K562 (cell line): ENCODE measurements around the gene MCM7. TPM values are rescaled to one million over a fixed set of nuclear protein-coding genes. Genes with fewer than 3 reads are reported as not detected.
A peak's percentile ranks its signal among the peaks of the same experiment; 100 is the strongest.

Source experiments
- ATAC-seq: fragments of 200-7000 bp; cut with Tn5 transposase; 3 replicates; pipeline ENCODE4 v1.9.1; 2020; ENCODE audit warnings: moderate library complexity
- BruUV-seq: library from RNA; stranded (reverse); fragments of 400-500 nt; replicated peaks from 2 replicates; lab custom pipeline; 2021; lab: Mats Ljungman, UMichigan
- CTCF ChIA-PET: fragments of 300-600 bp; formaldehyde crosslinking; extraction: SDS; loops from one replicate; lab custom pipeline; 2021; ENCODE audit warnings: low intra/inter-chr PET ratio; lab: Yijun Ruan, JAX
- POLR2A ChIA-PET: fragments of 300-600, 350-650 bp; sonication (Branson Sonifier 250); formaldehyde crosslinking; extraction: SDS; loops from one replicate; lab custom pipeline; 2021; ENCODE audit warnings: antibody characterized with exemption, inconsistent platforms; lab: Yijun Ruan, JAX
- DNase-seq, 4 experiments: peaks; one replicate each; pipeline versions ENCODE4 v3.0.0 to v3.0.0-alpha.2; 2011 to 2018; ENCODE audit warnings: low spot score in 3 of 4, mixed read lengths in 3 of 4; ENCODE audit errors: extremely low read depth in 1 of 4
- FAIRE-seq: peaks from 2 replicates; lab custom pipeline; 2011; peaks lifted over from hg19 to GRCh38; lab: Jason Lieb, UNC
- H2AFZ ChIP-seq: 2 replicates; pipeline ENCODE4 v1.6.0; 2011; ENCODE audit warnings: low read depth, low read length, control low read depth, inconsistent platforms
- H3K27ac ChIP-seq: fragments of 200-600 bp; 3 replicates; pipeline ENCODE4 v1.8.0; 2011; ENCODE audit warnings: low read depth, mild to moderate bottlenecking, control low read depth, inconsistent platforms, low read length, moderate library complexity, mixed read lengths; ENCODE audit errors: extremely low read depth
- H3K27me3 ChIP-seq, 2 experiments: fragments of 300-600 bp in 1 of 2; 2 replicates in 1 of 2; 3 replicates in 1 of 2; pipeline versions ENCODE4 v1.6.0 to v1.8.0; 2011; ENCODE audit warnings: inconsistent platforms in 2 of 2, low read length in 2 of 2, mild to moderate bottlenecking in 1 of 2, mixed read lengths in 1 of 2, moderate library complexity in 1 of 2; ENCODE audit not compliant: control insufficient read depth in 2 of 2, insufficient read depth in 2 of 2
- H3K36me3 ChIP-seq: fragments of 300-600 bp; 3 replicates; pipeline ENCODE4 v1.8.0; 2011; ENCODE audit warnings: mild to moderate bottlenecking, low read length, inconsistent platforms; ENCODE audit not compliant: control insufficient read depth, insufficient read depth
- H3K4me1 ChIP-seq, 2 experiments: fragments of 200-600 bp in 1 of 2; replicated peaks in 1 of 2; 2 replicates in 1 of 2; 3 replicates in 1 of 2; pipeline versions ENCODE4 v1.5.1 to v1.8.0; 2011; ENCODE audit warnings: inconsistent platforms in 2 of 2, low read length in 2 of 2, mild to moderate bottlenecking in 1 of 2, mixed read lengths in 1 of 2, moderate library complexity in 1 of 2; ENCODE audit not compliant: control insufficient read depth in 2 of 2, insufficient read depth in 2 of 2
- H3K4me2 ChIP-seq: 2 replicates; pipeline ENCODE4 v1.6.1; 2011; ENCODE audit warnings: low read length, control low read depth, inconsistent platforms, mixed read lengths; ENCODE audit not compliant: insufficient read depth
- H3K4me3 ChIP-seq: fragments of 200-600 bp; sonication (generic), shearing (Covaris generic); 2 replicates; pipeline ENCODE4 v1.5.1; 2016; ENCODE audit warnings: control low read depth, inconsistent platforms
- H3K79me2 ChIP-seq: fragments of 200-600 bp; 3 replicates; pipeline ENCODE4 v1.8.0; 2011; ENCODE audit warnings: low read length, inconsistent platforms; ENCODE audit not compliant: control insufficient read depth, insufficient read depth
- H3K9ac ChIP-seq, 2 experiments: 2 replicates each; pipeline versions ENCODE4 v1.6.0 to v1.6.1; 2011; ENCODE audit warnings: low read depth in 2 of 2, low read length in 2 of 2, control low read depth in 1 of 2, inconsistent platforms in 1 of 2, mild to moderate bottlenecking in 1 of 2, mixed read lengths in 1 of 2; ENCODE audit not compliant: insufficient read depth in 1 of 2
- H3K9me1 ChIP-seq: one replicate; pipeline ENCODE4 v1.6.0; 2011; ENCODE audit warnings: inconsistent platforms, mild to moderate bottlenecking, low read length, moderate library complexity; ENCODE audit not compliant: control insufficient read depth, insufficient read depth
- H3K9me3 ChIP-seq: replicated peaks from 2 replicates; pipeline ENCODE4 v1.5.1; 2011; ENCODE audit warnings: low read depth, low read length, inconsistent platforms; ENCODE audit not compliant: control insufficient read depth, insufficient read depth
- H4K20me1 ChIP-seq: replicated peaks from 2 replicates; pipeline ENCODE4 v1.6.1; 2011; ENCODE audit warnings: low read length, inconsistent platforms, mixed read lengths; ENCODE audit not compliant: control insufficient read depth, insufficient read depth
- CSDE1 ChIP-seq, 2 experiments: fragments of 450-650 bp; IDR thresholded peaks; 2 replicates each; pipeline ENCODE4 v1.6.1; 2016; ENCODE audit warnings: mild to moderate bottlenecking in 1 of 2
- E2F3 ChIP-seq: fragments of 250-450 bp; sonication (Bioruptor Pico); IDR thresholded peaks from 2 replicates; pipeline ENCODE4 v1.4.0; 2020; ENCODE audit warnings: mild to moderate bottlenecking
- MYC ChIP-seq, 2 experiments: fragments of 250-450 bp in 1 of 2; sonication (Bioruptor Pico) in 1 of 2; IDR thresholded peaks; 2 replicates each; pipeline versions ENCODE4 v1.5.1 to v1.6.1; 2012 to 2021; ENCODE audit warnings: low read depth in 2 of 2, borderline replicate concordance in 1 of 2, improper control_type of control experiment in 1 of 2, low read length in 1 of 2, mild to moderate bottlenecking in 1 of 2, moderate library complexity in 1 of 2
- POLR2A ChIP-seq: fragments of 450-650 bp; conservative IDR thresholded peaks from 2 replicates; pipeline ENCODE4 v1.6.1; 2016
- THRAP3 ChIP-seq: fragments of 450-650 bp; IDR thresholded peaks from 2 replicates; pipeline ENCODE4 v1.6.1; 2016; ENCODE audit warnings: mild to moderate bottlenecking, inconsistent platforms, borderline replicate concordance
- WGBS: fragments of 100-300 bp; shearing (Covaris generic); methylation state at CpG from one replicate; pipeline ENCODE4 v1.1.6; 2016; ENCODE audit warnings: low coverage, mixed read lengths; ENCODE audit not compliant: insufficient coverage; ENCODE audit errors: missing lambda C conversion rate; 5-methylcytosine and 5-hydroxymethylcytosine counted together
- in situ Hi-C: fragments of 300-500 bp; cut with MboI; formaldehyde crosslinking; loops from 4 replicates; pipeline ENCODE4 v1.15.0; 2018; ENCODE audit warnings: inconsistent platforms, mixed read lengths
- intact Hi-C: fragments of 100-400 bp; cut with micrococcal nuclease; formaldehyde crosslinking; loops from 2 replicates; pipeline ENCODE4 v1.14.2; 2022
- polyA plus RNA-seq, 8 experiments: library from polyadenylated mRNA; depleted of rRNA in 4 of 8; stranded (reverse) in 5 of 8; unstranded in 3 of 8; fragments of >200 nt; fragmentation: Nextera tagmentation in 2 of 8; fragmentation: Illumina TruSeq in 1 of 8; extraction: Ambion mirVana in 2 of 8; extraction: Trizol in 1 of 8; gene quantifications; 2 replicates each; pipeline versions ENCODE4 v1.2.1 to v1.2.3, GENCODE V29; 2011 to 2014; ENCODE audit warnings: inconsistent platforms in 1 of 8, missing spikeins in 1 of 8
- total RNA-seq, 7 experiments: library from RNA; depleted of rRNA in 6 of 7; stranded (reverse); fragments of >200 nt in 6 of 7; fragmentation: Illumina TruSeq in 2 of 7; extraction: Trizol in 2 of 7; gene quantifications; 2 replicates each; pipeline versions ENCODE4 v1.2.1 to v1.2.3, GENCODE V29; 2011 to 2021; ENCODE audit warnings: low replicate concordance in 1 of 7
- TF ChIP-seq, protein P1 (sequence below): fragments of 250-450 bp; sonication (Bioruptor Pico); IDR thresholded peaks from 2 replicates; pipeline ENCODE4 v1.4.0; 2020; ENCODE audit warnings: borderline replicate concordance
- TF ChIP-seq, protein P2 (sequence below): sonication (generic); formaldehyde crosslinking; IDR thresholded peaks from 2 replicates; pipeline ENCODE4 v1.8.0; 2022; ENCODE audit warnings: mild to moderate bottlenecking, missing genetic modification reagents

Gene MCM7
- total and polyA plus RNA-seq, 9 of the 15 experiments (the other 6 are each of a cell fraction or from before 2014, with no cell fraction given), result 329 to 856 (median 437) TPM

DNA sequence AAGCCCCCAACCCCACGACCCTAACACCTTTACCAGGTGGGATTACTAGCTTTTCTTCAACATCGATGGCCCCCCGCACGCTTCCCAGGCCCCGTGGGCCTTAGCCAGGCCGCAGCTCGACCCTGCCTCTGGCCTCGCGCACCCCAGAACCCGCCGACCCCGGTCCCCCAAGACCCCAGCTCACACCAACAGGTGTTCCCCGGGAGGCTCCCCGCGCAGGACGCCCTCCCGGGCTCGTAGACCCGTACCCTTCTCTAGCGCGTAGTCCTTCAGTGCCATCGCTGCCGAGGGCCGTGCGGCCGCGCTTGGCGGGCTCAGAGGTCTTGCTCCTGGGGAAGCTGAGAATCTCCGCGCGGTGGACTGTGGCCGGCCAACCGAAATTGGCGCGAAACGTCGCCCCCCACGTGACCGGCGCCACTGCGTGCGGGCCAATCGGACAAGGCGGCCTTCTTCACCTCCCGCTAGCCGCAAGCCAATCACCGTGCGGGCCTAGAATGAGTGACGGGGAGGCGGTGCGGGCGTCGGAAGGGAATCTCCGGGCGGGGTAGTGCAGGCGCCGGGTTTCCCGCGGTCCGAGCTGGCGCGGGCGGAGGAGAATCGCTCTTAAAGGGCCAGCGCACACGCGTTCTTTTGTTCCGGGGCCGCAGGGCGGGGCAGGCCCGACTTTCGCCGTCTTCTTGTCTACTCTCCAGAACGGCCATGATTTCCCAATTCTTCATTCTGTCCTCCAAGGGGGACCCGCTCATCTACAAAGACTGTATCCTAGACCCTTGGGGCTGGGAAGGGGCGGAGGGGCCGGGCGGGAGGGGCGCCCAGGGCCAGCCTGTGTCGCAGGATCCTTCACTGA lies at the start of gene MCM7, which contains the start of gene AP4M1 (continued):
- TF ChIP-seq POLR2A (peak; percentile 96), CSDE1 (IDR thresholded peaks at IDR 0.05) (no peak), E2F3 (CRISPR knock-in tag) (peak; percentile 99)

DNA sequence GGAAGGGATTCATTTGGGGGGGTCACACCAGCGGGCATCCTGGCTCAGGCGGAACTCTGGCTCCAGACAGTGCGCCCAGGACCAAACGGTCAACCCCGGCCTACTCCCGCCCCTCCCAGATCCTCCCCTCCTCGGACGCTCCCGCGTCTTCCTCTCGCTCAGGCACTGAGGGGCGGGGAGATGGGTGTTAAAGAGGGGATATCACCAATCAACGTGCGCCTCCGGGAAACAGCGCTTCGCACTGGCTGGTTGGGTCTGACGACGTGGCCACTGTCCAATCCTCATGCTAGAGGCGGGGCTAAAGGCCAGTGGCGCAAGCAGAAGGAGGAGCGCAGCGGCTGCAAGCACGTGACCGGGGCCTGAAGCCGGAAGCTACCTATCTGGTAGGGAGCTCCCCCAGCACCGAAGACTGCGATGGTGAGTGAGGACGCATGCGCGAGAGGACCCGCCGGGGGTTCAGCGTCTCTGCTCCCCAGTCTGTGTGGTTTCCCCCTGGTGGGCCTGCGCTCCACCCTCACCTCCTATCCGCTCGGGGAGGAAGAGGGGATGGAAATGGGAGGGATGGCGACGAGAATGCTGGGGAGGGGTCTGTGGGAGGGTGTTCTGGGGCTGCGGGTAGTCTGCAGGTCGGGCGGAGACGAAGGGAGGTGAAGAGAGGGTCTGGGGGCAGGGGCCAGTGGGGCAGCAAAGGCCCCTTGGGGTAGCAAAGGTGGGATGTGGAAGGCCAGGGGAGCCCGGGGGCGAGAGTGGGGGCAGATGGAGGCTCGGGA lies 47.5 kb upstream of the MCM7 start, which contains the start of gene LAMTOR4:
Gene LAMTOR4, plus strand, starts transcription at position 360 of the 770 bp plus-strand sequence. Its CDS starts 55 bp downstream, at position 415.
- ATAC-seq, result peak; percentile 99
- Histone ChIP-seq H2AFZ (peak within 1 kb of the TSS; percentile 98), H3K79me2 (peaks cover 18% of the 10 kb centered on the region), H3K4me2 (peak within 1 kb of the TSS; percentile 95), H3K9me3 (no peaks in the 10 kb centered on the region), H3K4me1 (peaks cover 14 to 37% of the 10 kb centered on the region in 2 experiments; a peak in 4 of 5 replicates), H3K27ac (peak within 1 kb of the TSS; percentile 68), H3K27me3 (no peaks in the 10 kb centered on the region), H3K9me1 (no peaks in the 10 kb centered on the region), H3K9ac (peak within 1 kb of the TSS; percentile 77 to 93), H4K20me1 (no peaks in the 10 kb centered on the region), H3K4me3 (peak within 1 kb of the TSS; percentile 87), H3K36me3 (peaks cover 31% of the 10 kb centered on the region; the same call in 2 of the 3 replicates)
- ChIA-PET POLR2A (interaction anchor here (0.6 to 1.6 kb wide), 13 partner anchors 8 to 371 kb away, joined by 3 to 13 read pairs (median 3); partner anchors contain the start of genes AP4M1, COPS6 and MCM7), CTCF (no interaction called here)
- no TSS peak for BruUV-seq
- FAIRE-seq, result peak; percentile 100
- WGBS, result 1% methylated on average over 43 of the region's 46 CpGs
- intact Hi-C loops (loop anchor here (1.0 kb wide), 1 partner anchor 42 kb away; no protein-coding TSS in a partner anchor), in situ Hi-C loops (no loop called here)
- DNase-seq, result peak; percentile 99 to 100 (median 100)
- no peak for TF ChIP-seq THRAP3
- TF ChIP-seq, protein P1, sequence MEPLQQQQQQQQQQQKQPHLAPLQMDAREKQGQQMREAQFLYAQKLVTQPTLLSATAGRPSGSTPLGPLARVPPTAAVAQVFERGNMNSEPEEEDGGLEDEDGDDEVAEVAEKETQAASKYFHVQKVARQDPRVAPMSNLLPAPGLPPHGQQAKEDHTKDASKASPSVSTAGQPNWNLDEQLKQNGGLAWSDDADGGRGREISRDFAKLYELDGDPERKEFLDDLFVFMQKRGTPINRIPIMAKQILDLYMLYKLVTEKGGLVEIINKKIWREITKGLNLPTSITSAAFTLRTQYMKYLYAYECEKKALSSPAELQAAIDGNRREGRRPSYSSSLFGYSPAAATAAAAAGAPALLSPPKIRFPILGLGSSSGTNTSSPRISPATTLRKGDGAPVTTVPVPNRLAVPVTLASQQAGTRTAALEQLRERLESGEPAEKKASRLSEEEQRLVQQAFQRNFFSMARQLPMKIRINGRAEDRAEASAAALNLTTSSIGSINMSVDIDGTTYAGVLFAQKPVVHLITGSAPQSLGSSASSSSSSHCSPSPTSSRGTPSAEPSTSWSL (CRISPR knock-in tag), result no peak
- TF ChIP-seq, protein P2, sequence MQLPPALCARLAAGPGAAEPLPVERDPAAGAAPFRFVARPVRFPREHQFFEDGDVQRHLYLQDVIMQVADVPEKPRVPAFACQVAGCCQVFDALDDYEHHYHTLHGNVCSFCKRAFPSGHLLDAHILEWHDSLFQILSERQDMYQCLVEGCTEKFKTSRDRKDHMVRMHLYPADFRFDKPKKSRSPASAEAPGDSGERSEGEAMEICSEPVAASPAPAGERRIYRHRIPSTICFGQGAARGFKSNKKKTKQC (CRISPR knock-in tag), result no peak
- TF ChIP-seq MYC (IDR thresholded peaks at IDR 0.05; ENCODE audit: low read depth, low read length), result peak; percentile 87
- TF ChIP-seq MYC (CRISPR knock-in tag; IDR thresholded peaks at IDR 0.05; ENCODE audit: borderline replicate concordance, low read depth), result no peak
